Stimulated activated naive CD8-positive, alpha-beta T cell treated with anti-CD3 and anti-CD28 coated beads, Interleukin-15, Interleukin-2, amounts not matched to agents 100 U/mL and 50 U/mL, for 24 hours (primary cell): Measurements from ENCODE around the gene VAV2.

Experiments
- ATAC-seq: fragments of 150-1000 bp; cut with Tn5 transposase; one replicate; pipeline ENCODE4 v1.10.0; 2021
- DNase-seq: peaks from one replicate; pipeline ENCODE4 v3.0.0; 2021

Gene VAV2

DNA sequence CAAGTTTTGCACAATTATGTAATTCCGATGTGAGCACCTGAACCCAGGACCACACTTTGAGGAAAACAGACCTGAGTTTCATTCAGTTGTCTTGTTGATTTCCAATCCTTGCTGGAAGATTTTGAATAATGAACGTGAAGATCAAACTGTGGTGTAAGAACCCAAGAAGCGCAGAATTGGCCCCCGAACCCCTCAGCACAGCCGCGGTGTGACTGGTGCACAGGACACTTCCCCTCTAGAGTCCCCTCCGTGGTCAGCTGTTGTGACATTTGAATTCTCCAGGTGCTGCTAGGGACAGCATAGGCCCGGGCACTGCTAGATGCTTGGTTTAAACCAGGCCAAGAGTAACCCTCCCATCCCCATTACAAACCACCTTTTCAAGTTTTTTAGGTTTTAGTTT is 34.9 kb upstream of the VAV2 start:
- ATAC-seq, result no peak
- no peak for DNase-seq

DNA sequence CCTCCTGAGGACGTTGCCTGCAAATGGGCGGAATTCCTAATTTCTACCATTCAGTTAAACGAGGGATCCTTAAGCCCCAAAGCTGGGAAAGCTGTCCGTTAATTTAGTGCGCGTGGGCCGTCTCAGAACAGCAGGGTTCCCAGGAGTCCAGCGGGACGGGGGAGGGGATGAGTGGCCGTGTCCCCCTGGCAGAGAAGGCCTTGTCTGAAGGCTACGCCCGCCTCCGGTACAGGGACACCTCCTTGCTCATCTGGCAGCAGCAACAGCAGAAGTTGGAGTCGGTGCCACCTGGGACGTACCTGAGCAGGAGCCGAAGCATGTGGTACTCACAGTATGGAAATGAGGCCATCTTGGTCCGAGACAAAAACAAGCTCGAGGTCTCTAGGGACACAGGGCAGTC is 34.5 kb upstream of the VAV2 start:
- DNase-seq (no peak), ATAC-seq (no peak)

- peak; percentile 63 for DNase-seq
- peak; percentile 48 for ATAC-seq
Observed at GRCh38 chr9:134025606-134026541, 33.8 kb upstream of the VAV2 start.

- DNase-seq, result peak; percentile 93
- peak; percentile 91 for ATAC-seq
Observed at GRCh38 chr9:134024828-134025605, 32.9 kb upstream of the VAV2 start, which contains the start of gene BRD3OS. BRD3OS (plus strand) TSS chr9:134025481; CDS start chr9:134026748, 1,267 bp downstream.

GRCh38 chr9:134024214-134024792 is 32.2 kb upstream of the VAV2 start:
- DNase-seq (no peak), ATAC-seq (no peak)

DNA sequence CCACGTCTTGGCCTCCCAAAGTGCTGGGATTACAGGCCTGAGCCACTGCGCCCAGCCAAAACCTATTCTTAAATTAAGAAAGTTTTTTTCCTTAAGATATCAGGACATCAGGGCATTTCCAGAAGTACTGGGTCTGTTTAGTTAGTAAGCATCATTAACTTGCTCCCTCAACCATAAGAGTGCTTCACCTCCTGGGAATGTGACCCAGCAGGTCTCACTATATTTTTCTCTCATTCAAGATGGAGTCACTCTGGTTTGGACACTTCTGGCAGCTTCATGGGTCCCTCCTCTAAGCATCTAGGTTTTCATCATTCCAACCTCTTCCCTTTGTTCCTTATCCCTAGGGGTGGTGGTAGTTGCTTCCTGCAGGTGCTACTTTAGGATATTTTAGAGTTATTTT is 22.8 kb upstream of the VAV2 start:
- DNase-seq, result no peak
- ATAC-seq, result no peak

GRCh38 chr9:134011401-134011800 is 19.3 kb upstream of the VAV2 start:
- no peak for ATAC-seq
- no peak for DNase-seq

DNA sequence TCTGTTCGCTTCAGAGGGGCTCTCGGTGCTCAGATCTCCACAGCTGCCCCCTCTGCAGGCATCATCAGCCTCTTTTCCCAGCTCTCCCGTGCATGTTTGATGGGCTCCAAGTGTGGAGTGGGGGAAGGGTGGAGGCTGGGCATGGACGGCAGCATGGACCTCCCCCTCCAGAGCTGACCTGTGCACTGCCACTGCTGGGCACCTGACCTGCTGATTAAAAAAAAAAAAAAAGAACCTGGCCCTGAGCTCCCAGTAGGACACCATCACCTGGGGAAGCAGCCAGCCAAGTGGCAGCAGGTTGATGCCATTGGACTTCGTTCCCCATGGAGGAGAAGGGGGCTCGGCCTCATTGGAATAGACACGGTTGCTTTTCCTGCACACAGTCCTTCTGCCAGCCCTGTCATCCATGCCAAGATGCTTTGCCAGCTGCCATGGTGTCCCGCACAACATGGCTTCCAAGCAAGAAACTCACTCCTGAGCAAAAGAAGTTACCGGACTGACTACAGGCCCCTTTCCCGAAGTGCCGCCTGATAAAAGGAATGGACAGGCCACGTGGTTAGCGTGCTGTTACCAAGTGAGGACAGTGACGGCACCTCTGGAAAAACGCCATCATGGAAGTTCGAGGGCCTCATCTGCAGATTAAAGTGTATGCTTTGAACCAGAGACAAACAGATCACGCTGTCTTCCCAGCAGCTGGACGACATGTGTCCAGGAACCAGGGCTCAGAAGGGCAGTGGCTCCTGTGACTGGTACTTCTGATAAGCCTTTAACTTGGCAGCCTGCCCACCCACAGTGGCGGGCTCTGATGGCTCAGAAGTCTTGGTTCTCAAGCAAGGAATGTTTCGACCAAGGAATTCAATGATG is 18.4 kb upstream of the VAV2 start:
- ATAC-seq, result no peak
- DNase-seq, result no peak

- no peak for ATAC-seq
Observed at GRCh38 chr9:134007571-134007970, 15.4 kb upstream of the VAV2 start.

DNA sequence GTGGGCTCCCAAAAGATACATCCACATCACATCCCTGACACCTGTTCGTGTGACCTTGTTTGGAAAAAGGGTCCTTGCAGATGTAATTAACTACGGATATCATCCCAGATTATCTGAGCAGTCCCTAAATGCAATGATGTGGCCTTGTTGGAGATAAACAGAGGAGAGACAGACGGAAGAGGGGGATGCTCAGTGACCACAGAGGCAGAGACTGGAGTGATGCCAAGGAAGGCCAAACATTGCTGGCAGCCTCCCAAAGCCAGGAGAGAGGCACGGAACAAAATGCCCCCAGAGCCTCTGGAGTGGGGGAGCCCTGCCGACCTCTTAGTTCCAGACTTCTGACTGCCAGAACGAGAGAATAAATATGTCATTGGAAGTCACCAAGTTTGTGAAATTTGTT is 15.0 kb upstream of the VAV2 start:
- DNase-seq, result no peak
- no peak for ATAC-seq

More at GRCh38 chr9:134007571-134007970, 15.4 kb upstream of the VAV2 start:
- no peak for DNase-seq

DNA sequence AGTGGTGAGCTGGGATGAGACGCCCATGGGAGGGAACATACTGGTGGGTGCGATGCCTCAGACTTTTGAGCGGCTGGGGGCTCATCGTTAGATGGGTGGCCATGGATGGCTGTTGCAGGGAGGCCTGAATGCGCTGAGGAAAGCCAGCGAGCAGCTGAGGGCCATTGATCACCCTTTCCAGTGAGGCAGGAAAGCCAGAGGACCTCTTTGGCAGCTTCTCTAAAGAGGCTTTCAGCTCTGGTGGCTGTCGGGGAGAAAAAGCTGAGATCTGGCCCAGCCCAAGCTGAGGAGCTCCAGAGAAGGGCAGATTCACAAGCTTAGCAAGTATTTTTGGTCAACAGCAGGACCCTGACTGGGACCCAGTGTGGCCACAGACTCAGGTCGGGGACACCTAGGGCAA is 13.3 kb upstream of the VAV2 start:
- ATAC-seq (no peak), DNase-seq (no peak)

- no peak for DNase-seq
- no peak for ATAC-seq
Observed at GRCh38 chr9:134004881-134005280, 12.8 kb upstream of the VAV2 start.

DNA sequence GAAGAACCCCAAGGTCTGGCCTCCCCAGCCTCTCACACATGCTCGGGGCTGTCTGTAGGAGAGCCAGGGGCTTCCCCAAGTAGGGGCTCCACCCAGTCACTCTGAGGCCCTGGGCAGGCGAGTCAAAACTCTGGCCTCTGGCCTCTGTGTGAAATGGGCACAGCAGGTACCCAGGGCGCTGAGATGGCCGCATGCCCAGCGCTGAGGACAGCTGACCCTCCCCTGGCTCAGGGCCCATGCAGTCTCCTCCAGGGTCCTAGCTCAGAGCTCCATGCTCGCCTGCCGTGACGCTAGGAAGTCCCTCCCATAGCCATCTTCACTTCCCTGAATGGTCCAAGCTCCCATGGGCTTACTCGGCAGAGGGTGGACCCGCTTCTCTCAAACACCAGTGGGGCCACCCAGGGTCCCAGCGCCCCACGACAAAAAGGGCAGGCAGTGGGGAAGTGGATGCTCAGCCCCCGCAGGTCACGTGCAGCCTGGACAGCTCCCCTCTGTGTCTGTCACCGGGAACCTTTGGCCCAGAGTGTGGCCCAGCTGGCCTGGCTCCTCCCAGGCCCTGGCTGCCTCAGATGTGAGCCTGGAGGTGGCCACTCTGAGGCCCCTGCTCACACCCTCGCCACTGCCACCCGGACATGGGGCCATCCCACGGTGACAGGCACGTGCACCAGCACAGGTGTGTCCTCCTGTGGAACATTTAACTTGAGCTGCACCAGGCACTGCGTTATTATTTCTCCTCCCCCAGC is 12.2 kb upstream of the VAV2 start:
- no peak for DNase-seq
- no peak for ATAC-seq

GRCh38 chr9:134003237-134003636 is 11.1 kb upstream of the VAV2 start:
- DNase-seq (no peak), ATAC-seq (no peak)

DNA sequence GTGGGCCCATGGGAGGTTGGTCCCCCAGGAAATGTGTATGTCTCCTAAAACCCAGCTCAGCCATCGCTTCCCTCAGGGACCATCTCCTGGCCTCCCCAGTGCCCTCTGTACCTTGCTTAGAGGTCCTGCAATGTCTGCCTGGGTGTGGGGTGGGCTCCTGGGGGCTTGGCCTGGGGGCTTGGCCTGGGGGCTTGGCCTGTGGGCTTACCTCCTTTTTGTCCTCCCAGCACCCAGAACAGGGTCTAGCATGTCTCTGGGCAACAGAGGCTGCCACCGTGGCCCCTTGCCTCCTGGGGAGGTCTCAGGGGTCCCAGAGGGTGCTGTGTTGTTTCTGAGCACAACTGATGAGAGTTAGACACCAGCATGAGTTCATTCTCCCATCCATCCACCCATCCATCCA is 10.7 kb upstream of the VAV2 start:
- ATAC-seq (no peak), DNase-seq (no peak)

- ATAC-seq (no peak), DNase-seq (no peak)
Observed at GRCh38 chr9:133999851-134000265, 7.7 kb upstream of the VAV2 start.

DNA sequence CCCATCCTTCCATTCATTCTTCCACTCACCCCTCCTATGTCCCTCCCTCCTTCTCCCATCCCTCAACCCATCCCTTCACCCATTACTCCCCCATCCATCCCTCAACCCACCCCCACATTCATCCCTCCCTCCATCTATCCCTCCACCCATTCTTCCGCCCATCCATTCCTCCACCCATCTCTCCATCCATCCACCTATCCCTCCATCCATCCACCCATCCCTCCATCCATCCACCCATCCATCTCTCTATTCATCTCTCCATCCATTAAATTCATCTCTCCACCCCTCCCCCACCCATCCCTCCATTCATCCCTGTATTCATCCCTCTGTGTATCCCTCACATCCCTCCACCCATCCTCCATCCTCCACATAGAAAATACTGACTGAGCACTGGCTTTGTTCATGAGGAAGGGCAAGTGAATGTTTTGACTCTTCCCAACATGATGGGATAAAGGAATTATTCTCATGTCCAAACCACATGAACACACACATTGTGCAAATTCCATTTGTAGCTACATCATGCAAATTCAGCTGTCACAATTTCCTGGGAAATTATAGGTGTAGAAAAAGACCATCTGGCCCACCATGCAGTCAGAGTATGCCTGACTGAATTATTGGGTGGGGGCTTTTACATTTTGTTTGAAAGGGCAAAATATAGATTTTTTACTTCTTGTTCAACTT is 6.9 kb upstream of the VAV2 start:
- ATAC-seq (no peak), DNase-seq (no peak)

DNA sequence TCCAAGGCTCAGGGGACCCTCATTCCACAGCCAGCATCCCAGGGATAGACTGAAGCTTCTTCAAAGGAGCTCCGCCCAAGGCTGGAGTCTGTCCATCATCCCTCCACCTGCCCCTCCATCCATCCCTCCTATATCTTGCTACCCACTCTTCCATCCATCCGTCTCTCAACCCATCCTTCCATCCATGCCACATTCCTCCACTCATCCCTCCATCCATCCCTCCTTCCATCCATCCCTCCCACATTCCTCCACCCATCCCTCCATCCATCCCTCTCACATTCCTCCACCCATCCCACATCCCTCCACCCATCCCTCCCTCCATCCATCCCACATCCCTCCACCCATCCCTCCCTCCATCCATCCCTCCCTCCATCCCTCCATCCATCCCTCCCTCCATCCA is 5.5 kb upstream of the VAV2 start:
- ATAC-seq, result no peak
- DNase-seq, result no peak

DNA sequence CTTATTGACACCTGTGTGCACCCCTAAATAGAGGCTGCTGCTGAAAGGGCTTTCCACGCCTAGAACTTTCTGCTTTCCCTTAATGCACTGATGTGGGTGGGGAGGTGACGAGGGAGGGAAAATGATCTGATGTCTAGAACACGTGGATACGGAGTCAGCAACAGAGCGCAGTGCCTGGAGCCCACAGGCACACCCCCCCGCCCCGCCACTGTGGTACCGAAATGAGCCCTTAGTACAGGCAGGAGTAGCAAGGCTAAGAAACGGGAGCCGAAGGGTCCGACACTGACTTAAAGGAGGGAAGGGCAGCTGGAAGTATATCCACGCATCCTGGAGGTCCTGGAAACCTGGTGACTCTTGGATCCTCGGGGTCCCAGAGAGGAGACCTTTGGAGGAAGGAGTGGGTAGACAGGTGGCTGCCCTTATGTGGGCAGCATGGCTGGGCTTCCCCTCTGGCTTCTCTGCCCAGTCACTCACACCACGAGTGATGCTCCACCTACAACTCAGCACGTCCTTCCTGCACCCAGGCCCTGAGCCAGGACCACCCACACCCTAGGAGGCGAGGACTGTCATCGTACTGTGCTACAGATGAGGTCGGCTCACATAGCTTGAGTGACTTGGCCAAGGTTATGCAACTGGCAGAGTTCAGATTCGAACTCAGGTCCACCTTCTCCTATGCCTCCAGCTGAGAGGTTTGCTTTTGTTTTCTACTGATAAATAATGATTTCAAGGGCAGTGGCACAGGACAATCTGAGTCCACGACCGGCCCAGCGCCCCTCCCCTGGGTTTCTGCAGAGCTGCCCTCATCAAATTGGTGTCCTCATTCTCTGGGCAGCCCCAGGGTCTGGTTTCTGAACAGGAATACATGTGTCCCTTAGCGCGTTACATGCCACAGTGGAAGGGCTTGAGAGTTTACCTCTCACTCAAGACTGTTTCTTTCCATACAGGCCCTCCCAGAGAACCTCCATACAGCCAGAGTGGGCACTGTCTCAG is 4.7 kb upstream of the VAV2 start:
- no peak for ATAC-seq
- DNase-seq, result no peak
